GM19468 (cell line): ENCODE data around the gene ZPR1.

ENCODE experiments used
- ATAC-seq: cut with Tn5 transposase; IDR thresholded peaks from one replicate; pipeline ENCODE4 v1.9.1; 2021; ENCODE audit warnings: mild to moderate bottlenecking, moderate library complexity, moderate number of reproducible peaks; ENCODE audit not compliant: unreplicated experiment; ENCODE audit errors: extremely low read depth

The ZPR1 gene

GRCh38 chr11:116725434-116726221 is 62.2 kb downstream of the ZPR1 start:
- no peak for ATAC-seq

GRCh38 chr11:116724813-116725212 is 63.0 kb downstream of the ZPR1 start:
- ATAC-seq: no peak
